GM23248 (cell line): Measurements from ENCODE around the gene SERPINB5.

Experiments used
- EZH2 ChIP-seq: fragments of 200-600 bp; sonication (generic); IDR thresholded peaks from 2 replicates; pipeline ENCODE4 v1.6.1; 2018; ENCODE audit warnings: antibody characterized with exemption, mild to moderate bottlenecking; ENCODE audit not compliant: insufficient read depth, poor library complexity, severe bottlenecking
- EZH2phosphoT487 ChIP-seq: fragments of 200-600 bp; sonication (generic); IDR thresholded peaks from 2 replicates; pipeline ENCODE4 v1.6.1; 2018; ENCODE audit warnings: antibody characterized with exemption, moderate library complexity, mild to moderate bottlenecking, low read depth; ENCODE audit not compliant: insufficient read depth

- TF ChIP-seq EZH2 (no peak), EZH2phosphoT487 (no peak)
Measured at GRCh38 chr18:63465059-63465458, 11.7 kb upstream of the SERPINB5 start.
